GM12872 (cell line): ENCODE results near the gene NEO1.

Source experiments
- TF ChIP-seq, protein P1 (sequence below): IDR thresholded peaks from 3 replicates; pipeline ENCODE4 v1.5.1; 2011; ENCODE audit warnings: low read depth, mild to moderate bottlenecking, low read length, moderate library complexity; ENCODE audit not compliant: insufficient read depth

NEO1 gene

GRCh38 chr15:73142802-73143762 is 90.8 kb downstream of the NEO1 start:
- TF ChIP-seq, protein P1, sequence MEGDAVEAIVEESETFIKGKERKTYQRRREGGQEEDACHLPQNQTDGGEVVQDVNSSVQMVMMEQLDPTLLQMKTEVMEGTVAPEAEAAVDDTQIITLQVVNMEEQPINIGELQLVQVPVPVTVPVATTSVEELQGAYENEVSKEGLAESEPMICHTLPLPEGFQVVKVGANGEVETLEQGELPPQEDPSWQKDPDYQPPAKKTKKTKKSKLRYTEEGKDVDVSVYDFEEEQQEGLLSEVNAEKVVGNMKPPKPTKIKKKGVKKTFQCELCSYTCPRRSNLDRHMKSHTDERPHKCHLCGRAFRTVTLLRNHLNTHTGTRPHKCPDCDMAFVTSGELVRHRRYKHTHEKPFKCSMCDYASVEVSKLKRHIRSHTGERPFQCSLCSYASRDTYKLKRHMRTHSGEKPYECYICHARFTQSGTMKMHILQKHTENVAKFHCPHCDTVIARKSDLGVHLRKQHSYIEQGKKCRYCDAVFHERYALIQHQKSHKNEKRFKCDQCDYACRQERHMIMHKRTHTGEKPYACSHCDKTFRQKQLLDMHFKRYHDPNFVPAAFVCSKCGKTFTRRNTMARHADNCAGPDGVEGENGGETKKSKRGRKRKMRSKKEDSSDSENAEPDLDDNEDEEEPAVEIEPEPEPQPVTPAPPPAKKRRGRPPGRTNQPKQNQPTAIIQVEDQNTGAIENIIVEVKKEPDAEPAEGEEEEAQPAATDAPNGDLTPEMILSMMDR: no peak

DNA sequence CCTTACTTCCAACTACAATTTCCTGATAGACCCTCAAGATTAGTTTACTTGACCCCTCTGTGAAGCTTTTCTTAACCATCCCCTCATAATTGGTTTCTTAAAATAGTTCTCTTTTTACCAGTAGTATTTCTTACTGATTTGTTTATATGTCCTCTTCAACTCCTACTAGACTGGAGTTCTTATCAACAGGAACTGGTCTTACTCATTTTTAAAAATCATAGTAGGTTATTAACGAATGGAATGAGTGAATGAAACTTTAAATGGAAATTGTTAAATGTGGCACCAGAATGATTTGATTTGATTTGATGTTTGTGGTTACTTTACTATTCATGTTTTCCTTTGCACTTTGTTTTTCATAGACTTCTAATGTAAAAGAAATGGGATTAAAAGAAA is 91.5 kb downstream of the NEO1 start:
- TF ChIP-seq, protein P1: no peak

DNA sequence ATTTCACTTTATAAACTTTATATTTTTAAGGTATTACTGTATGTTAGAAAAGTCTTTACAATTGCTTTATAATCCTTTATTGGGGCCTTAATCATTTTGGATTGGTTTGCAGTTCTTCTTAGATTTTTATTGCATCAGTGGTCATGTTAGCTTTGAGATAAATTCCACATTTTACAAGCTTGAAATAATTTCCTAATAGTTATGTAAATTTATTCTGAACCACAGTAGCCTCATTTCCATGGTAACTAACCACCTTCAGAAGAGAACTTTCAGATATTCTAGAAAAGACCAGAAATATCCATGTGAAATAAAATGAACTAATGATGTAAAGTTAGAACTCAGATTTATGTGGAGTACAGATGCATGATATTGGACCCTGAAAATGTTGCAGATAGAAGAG is 94.2 kb downstream of the NEO1 start:
- TF ChIP-seq, protein P1: no peak

DNA sequence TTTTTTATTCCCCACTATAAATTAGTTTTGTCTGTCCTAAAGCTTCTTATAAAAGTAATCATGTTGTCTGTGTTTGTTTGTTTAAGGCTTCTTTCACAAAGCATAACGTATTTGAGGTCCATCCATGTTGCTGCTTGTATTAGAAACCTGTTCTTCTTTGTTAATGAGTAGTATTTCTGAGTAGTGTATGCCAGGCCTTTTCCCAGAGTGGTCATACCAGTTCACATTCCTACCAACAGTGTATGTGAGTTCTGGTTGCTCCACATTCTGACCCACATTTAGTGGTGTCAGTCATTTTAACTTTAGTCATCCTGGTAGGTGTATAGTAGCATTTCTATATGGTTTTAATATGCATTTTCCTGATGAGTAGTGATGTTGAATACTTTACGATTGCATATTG is 98.6 kb downstream of the NEO1 start:
- TF ChIP-seq, protein P1: no peak

GRCh38 chr15:73153024-73153423 is 100.8 kb downstream of the NEO1 start:
- TF ChIP-seq, protein P1: no peak

DNA sequence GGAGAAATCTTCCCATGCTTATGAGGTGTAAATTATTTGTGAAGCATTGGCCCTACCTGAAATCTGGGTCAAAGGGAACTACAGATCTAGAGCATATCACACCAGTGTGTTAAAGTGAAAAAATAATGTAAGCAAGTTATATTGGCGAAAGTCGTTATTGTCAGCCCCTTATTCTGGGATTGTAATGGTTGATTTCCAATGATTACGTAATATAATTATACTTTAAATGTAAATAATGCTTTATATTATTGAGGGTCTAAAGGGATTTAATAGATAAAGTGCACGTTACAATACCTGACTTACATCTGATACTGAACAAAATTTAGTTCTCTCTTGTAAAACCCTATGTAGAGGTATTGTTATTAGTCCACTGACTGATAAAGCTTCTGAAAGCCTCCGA is 101.2 kb downstream of the NEO1 start:
- TF ChIP-seq, protein P1: no peak

DNA sequence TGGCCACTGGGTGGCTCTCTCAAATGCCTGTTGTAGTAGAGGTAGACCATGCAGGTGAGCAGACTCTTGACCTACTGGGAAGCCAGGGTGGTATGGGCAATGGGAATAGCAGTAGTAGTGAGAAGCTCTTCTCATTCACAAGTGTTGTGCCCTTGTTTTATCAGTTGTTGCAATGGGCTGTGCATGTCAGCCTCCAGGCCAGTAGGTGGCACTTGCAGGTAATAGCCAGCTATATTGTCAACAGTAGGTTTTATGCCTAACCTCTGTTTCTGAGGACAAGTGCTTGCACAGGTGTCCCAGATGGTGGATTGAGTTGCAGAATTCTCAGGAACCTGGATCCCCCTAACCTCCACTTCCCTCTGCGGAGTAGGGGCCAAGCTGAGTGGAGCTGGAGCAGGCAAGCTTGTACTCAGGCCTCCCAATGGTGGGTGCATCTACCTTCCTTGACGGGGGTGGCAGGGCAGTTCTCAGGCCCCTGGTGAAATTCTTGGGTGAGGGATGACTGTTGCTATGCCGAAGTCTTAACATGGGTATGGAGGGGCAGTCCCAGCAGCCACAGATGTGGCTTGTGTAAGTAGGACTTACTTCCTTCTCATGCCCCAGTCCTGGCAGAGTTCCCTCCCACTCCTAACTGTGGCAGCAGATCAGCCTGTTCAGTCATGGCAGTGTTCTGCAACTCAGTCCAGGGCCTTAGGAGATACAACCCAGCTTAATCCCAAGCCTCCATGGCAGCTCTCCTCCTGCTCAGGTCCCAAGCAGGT is 104.3 kb downstream of the NEO1 start:
- TF ChIP-seq, protein P1: peak; percentile 43; the same call in 2 of the 3 replicates
